Thymus (tissue), 11 donors: Measurements from ENCODE around the gene IFNE. TPM values are rescaled to one million over a fixed set of nuclear protein-coding genes. Genes with fewer than 3 reads are reported as not detected.
"Not testable (repeated sequence)": the region's sequence is repeated elsewhere in the genome, so short reads cannot be mapped to it uniquely, and the experiment has no call there.

Experiments
- DNase-seq, 9 donors: peaks; one replicate each; pipeline ENCODE4 v3.0.0-alpha.2; 2013; ENCODE audit warnings: low spot score in 9 of 9, low read depth in 6 of 9, missing footprints in 1 of 9
- H3K27ac ChIP-seq, 2 donors: one replicate each; pipeline ENCODE4 v1.5.1; 2013; ENCODE audit warnings: control low read depth in 1 of 2, low read depth in 1 of 2, low read length in 1 of 2, mild to moderate bottlenecking in 1 of 2, moderate library complexity in 1 of 2
- H3K27me3 ChIP-seq, 2 donors: one replicate each; pipeline ENCODE4 v1.5.1; 2013; ENCODE audit warnings: low read length in 1 of 2; ENCODE audit not compliant: control insufficient read depth in 2 of 2, insufficient read depth in 1 of 2
- H3K36me3 ChIP-seq, 2 donors: one replicate each; pipeline ENCODE4 v1.5.1; 2013; ENCODE audit warnings: low read length in 1 of 2, mild to moderate bottlenecking in 1 of 2, moderate library complexity in 1 of 2; ENCODE audit not compliant: control insufficient read depth in 2 of 2, insufficient read depth in 2 of 2
- H3K4me1 ChIP-seq, 2 donors: one replicate each; pipeline ENCODE4 v1.5.1; 2013; ENCODE audit warnings: low read length in 2 of 2; ENCODE audit not compliant: control insufficient read depth in 2 of 2, insufficient read depth in 2 of 2
- H3K4me3 ChIP-seq, 2 donors: one replicate each; pipeline ENCODE4 v1.5.1; 2013; ENCODE audit warnings: low read length in 2 of 2, control low read depth in 1 of 2, mild to moderate bottlenecking in 1 of 2
- H3K9me3 ChIP-seq, 2 donors: one replicate each; pipeline ENCODE4 v1.5.1; 2013; ENCODE audit warnings: low read length in 1 of 2, mild to moderate bottlenecking in 1 of 2; ENCODE audit not compliant: control insufficient read depth in 2 of 2, insufficient read depth in 1 of 2
- WGBS: extraction: QIAGEN DNeasy Blood & Tissue Kit; methylation state at CpG from one replicate; pipeline ENCODE4 v1.1.7; 2013; 5-methylcytosine and 5-hydroxymethylcytosine counted together
- polyA plus RNA-seq: library from polyadenylated mRNA; stranded (reverse); fragments of 200-250 nt; gene quantifications from one replicate; pipeline ENCODE4 v1.2.3, GENCODE V29; 2013
- total RNA-seq: library from RNA; stranded (reverse); fragments of 120-200 nt; gene quantifications from one replicate; pipeline ENCODE4 v1.2.4, GENCODE V29; 2013
- donor health status: healthy.

IFNE gene
- total and polyA plus RNA-seq, 2 donors = 0.09 to 0.41 TPM

DNA sequence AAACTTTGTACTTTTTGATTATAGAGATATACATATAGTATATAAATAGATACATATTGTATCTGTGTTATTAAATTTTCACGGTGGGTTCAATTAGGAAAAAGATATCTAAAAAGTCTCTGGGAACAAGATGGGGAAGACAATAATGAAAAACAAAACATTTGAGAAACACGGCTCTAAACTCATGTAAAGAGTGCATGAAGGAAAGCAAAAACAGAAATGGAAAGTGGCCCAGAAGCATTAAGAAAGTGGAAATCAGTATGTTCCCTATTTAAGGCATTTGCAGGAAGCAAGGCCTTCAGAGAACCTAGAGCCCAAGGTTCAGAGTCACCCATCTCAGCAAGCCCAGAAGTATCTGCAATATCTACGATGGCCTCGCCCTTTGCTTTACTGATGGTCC is 42.0 kb downstream of the IFNE start, which contains the start of gene IFNA1:
IFNA1 (plus strand) TSS at position 301 of the 400 bp plus-strand sequence; CDS start at position 370, 69 bp downstream.
- no peaks in the 10 kb centered on the region for H3K36me3 ChIP-seq
- no peak within 1 kb of the TSS for H3K4me3 ChIP-seq
- H3K27ac ChIP-seq = no peak within 1 kb of the TSS
- H3K4me1 ChIP-seq = peaks cover 0 to 3% of the 10 kb centered on the region in 2 donors
- H3K9me3 ChIP-seq = no peaks in the 10 kb centered on the region
- DNase-seq = no peak
- no peaks in the 10 kb centered on the region for H3K27me3 ChIP-seq
- WGBS = 97% methylated on average over 4 of the region's 4 CpGs

DNA sequence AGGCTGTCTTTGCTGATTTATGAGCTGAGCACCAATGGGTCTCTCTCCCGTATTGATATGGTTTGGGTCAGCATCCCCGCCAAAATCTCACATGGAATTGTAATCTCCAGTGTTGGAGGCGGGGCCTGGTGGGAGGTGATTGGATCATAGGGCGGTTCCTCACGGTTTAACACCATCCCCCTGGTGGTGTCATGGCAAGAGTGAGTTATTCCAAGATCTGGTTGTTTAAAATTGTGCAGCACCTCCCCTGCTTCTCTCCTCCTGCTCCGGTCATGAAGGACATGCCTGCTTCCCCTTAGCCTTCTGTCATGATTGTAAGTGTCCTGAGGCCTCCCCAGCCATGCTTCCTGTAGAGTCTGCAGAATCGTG is 47.1 kb downstream of the IFNE start:
- not testable (repeated sequence) for H3K36me3 ChIP-seq, H3K9me3 ChIP-seq, H3K4me3 ChIP-seq, DNase-seq, H3K4me1 ChIP-seq, H3K27ac ChIP-seq, H3K27me3 ChIP-seq
- 96% methylated on average over 7 of the region's 7 CpGs for WGBS

DNA sequence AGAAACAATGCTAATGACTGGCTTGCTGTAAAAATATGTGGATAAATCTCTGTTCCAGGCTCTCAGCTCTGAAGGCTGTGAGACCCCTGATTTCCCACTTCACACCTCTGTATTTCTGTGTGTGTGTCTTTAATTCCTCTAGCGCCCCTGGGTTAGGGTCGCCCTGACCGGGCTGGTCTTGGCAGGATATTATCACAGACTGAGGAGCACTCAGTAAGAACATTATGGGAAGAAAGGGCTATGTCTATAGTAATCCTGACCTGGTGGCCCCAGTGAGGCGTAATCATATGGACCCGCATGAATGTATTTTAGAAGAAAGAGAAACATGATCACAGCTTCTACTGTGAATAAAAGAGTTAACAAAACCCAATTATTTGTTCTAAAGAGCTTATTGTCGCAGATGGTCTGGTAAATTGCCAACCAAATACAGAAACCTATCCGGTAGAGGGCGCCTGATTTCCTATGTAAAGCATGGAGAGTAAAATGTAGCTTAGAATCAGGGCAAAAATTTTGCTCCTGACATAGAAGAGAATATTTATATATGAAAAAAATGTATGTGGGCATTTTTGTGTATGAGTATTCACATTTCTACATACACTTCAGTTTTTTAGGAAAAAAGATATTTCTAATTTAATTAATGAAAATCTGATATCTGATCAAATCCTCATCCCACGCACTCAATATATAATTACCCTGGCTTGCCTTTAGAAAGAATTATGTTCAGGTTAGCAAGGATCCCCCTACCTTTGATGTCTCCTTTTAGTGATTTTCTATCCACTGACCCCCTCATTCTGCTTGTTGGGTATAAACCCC is 47.7 kb downstream of the IFNE start:
- peak in 2 of 9 donors; percentile 25 to 52 for DNase-seq
- WGBS = 70% methylated on average over 9 of the region's 9 CpGs
- no peaks in the 10 kb centered on the region for H3K4me1 ChIP-seq

DNA sequence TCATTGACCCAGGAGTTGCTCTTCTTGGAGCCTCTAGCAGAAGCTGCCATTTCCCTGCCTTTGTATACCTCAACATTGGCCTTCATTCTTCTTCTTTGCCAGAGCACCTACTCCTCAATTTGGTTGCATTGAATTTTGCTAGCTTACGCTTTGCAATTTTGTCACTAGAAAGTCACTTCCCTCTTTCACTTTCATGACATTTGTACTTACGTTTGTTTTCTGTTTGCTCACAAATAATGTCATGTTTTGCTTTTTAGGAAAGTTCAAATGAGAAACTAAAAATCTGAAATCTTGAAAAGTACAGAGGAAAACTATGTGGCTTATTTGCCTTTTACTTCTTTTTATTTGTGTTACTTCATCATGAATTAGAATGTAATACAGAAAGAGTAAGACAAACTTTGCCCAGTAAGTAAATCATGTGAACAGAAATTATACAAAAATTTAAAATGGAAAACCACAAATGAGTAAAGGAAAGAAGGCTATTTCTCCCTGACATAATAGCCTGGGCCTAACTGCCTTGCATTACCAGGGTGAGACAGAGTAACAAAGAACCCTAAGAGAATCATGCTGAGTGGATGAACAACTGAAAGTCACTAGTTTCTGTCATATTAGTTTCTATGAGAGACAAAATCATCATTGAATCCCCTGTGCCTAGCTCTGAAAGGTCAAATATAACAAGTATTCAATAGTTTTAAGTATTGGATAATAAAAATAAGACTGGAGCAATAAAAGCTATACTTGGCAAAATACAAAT is 49.3 kb downstream of the IFNE start:
- no peak for DNase-seq
- no peaks in the 10 kb centered on the region for H3K9me3 ChIP-seq
- H3K4me1 ChIP-seq = no peaks in the 10 kb centered on the region
- H3K36me3 ChIP-seq = no peaks in the 10 kb centered on the region
- H3K27me3 ChIP-seq = no peaks in the 10 kb centered on the region
- WGBS = 62% methylated on average over 2 of the region's 2 CpGs
- no peak overlapping the region for H3K27ac ChIP-seq
- no peak overlapping the region for H3K4me3 ChIP-seq

More for the DNA sequence above, 47.7 kb downstream of the IFNE start:
- H3K36me3 ChIP-seq = no peaks in the 10 kb centered on the region
- H3K27ac ChIP-seq = no peak overlapping the region
- no peak overlapping the region for H3K4me3 ChIP-seq
- H3K27me3 ChIP-seq = no peaks in the 10 kb centered on the region
- no peaks in the 10 kb centered on the region for H3K9me3 ChIP-seq

Other genes starting within 250 kb of the IFNE start
- gene IFNA14, start 242.3 kb downstream of the IFNE start, total RNA-seq = not detected
- gene IFNA14, start 242.3 kb downstream of the IFNE start, polyA plus RNA-seq = not detected
- gene IFNA5, start 177.0 kb downstream of the IFNE start, total RNA-seq = not detected
- not detected for gene IFNA5, start 177.0 kb downstream of the IFNE start, polyA plus RNA-seq
- 24.8 TPM for gene KLHL9, start 146.9 kb downstream of the IFNE start, total RNA-seq
- gene KLHL9, start 146.9 kb downstream of the IFNE start, polyA plus RNA-seq = 14.4 TPM
- gene IFNA6, start 131.4 kb downstream of the IFNE start, total RNA-seq = not detected
- gene IFNA6, start 131.4 kb downstream of the IFNE start, polyA plus RNA-seq = not detected
- gene IFNA13, start 114.3 kb downstream of the IFNE start, total RNA-seq = not detected
- gene IFNA13, start 114.3 kb downstream of the IFNE start, polyA plus RNA-seq = 0.02 TPM
- not detected for gene IFNA2, start 96.9 kb downstream of the IFNE start, total RNA-seq
- gene IFNA2, start 96.9 kb downstream of the IFNE start, polyA plus RNA-seq = not detected
- gene IFNA8, start 73.2 kb downstream of the IFNE start, total RNA-seq = not detected
- gene IFNA8, start 73.2 kb downstream of the IFNE start, polyA plus RNA-seq = not detected
- gene IFNA1, start 41.9 kb downstream of the IFNE start, total RNA-seq = not detected
- gene IFNA1, start 41.9 kb downstream of the IFNE start, polyA plus RNA-seq = 0.05 TPM